NCI-H1930 (cell line): Measurements from ENCODE around the gene ZAR1L.
A peak's percentile ranks its signal among the peaks of the same experiment; 100 is the strongest.
"Not testable (repeated sequence)": the region's sequence is repeated elsewhere in the genome, so short reads cannot be mapped to it uniquely, and the experiment has no call there.

ENCODE experiments used
- DNase-seq, 2 experiments: peaks; one replicate each; lab custom pipeline; 2025; lab: John Stamatoyannopoulos, UW

The ZAR1L gene, protein sequence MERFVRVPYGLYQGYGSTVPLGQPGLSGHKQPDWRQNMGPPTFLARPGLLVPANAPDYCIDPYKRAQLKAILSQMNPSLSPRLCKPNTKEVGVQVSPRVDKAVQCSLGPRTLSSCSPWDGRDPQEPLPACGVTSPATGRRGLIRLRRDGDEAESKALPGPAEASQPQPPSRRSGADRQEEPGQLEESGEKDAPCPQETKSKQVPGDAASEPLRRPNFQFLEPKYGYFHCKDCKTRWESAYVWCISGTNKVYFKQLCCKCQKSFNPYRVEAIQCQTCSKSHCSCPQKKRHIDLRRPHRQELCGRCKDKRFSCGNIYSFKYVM

DNA sequence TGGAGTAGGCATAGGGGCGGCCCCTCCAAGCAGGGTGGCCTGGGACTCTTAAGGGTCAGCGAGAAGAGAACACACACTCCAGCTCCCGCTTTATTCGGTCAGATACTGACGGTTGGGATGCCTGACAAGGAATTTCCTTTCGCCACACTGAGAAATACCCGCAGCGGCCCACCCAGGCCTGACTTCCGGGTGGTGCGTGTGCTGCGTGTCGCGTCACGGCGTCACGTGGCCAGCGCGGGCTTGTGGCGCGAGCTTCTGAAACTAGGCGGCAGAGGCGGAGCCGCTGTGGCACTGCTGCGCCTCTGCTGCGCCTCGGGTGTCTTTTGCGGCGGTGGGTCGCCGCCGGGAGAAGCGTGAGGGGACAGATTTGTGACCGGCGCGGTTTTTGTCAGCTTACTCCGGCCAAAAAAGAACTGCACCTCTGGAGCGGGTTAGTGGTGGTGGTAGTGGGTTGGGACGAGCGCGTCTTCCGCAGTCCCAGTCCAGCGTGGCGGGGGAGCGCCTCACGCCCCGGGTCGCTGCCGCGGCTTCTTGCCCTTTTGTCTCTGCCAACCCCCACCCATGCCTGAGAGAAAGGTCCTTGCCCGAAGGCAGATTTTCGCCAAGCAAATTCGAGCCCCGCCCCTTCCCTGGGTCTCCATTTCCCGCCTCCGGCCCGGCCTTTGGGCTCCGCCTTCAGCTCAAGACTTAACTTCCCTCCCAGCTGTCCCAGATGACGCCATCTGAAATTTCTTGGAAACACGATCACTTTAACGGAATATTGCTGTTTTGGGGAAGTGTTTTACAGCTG is at the start of gene ZAR1L, which contains the start of gene BRCA2:
Gene ZAR1L, minus strand, starts transcription at position 126 of the 790 bp plus-strand sequence. CDS start 3,438 bp downstream, outside the sequence.
Gene BRCA2, plus strand, starts transcription at position 271 of the 790 bp plus-strand sequence. CDS start 953 bp downstream, outside the sequence.
- DNase-seq, result peak; percentile 88 to 93

DNA sequence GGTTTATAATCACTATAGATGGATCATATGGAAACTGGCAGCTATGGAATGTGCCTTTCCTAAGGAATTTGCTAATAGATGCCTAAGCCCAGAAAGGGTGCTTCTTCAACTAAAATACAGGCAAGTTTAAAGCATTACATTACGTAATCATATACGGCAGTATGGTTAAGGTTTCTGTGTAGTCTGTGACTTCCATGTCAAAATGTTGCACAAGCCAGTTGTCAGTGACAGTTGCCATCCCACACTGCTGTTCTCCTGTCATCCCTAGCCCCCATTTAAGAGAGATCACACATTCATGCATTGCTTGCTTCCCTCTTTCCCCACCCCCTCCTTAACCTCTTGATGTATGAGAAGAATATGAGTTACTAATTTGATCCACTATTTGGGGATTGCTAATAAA is 47.4 kb upstream of the ZAR1L start:
- no peak for DNase-seq

DNA sequence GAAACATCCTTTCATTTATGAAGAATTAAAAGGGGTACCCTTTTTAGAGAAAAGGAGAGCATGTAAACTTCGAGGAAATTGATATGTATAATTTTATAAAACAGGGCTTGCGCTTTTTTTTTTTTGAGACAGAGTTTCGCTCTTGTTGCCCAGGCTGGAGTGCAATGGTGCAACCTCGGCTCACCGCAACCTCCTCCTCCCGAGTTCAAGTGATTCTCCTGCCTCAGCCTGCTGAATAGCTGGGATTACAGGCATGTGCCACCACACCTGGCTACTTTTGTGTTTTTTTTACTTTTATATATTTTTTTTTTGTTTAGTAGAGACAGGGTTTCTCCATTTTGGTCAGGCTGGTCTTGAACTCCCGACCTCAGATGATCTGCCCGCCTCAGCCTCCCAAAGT is 40.8 kb upstream of the ZAR1L start:
- DNase-seq, result not testable (repeated sequence)

DNA sequence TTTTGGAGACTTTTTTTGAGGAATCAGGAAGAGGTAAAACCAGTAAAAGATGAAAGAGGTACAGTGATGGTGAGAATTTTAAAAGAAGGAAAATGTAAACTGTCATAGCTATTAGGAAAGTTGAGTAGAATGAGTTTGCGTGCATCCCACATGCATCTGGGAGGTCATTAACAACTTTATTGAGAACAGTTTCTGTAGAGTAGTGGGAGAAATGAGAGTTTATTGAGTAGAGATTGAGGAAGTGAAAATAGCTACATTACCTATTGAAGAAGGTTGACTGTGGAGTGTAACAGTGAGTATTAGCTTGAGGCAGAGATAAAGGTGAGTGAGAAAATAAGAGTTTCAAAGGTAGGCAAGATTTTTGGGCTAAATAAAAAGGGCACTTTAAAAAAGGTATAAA is 38.9 kb upstream of the ZAR1L start:
- DNase-seq, result no peak

DNA sequence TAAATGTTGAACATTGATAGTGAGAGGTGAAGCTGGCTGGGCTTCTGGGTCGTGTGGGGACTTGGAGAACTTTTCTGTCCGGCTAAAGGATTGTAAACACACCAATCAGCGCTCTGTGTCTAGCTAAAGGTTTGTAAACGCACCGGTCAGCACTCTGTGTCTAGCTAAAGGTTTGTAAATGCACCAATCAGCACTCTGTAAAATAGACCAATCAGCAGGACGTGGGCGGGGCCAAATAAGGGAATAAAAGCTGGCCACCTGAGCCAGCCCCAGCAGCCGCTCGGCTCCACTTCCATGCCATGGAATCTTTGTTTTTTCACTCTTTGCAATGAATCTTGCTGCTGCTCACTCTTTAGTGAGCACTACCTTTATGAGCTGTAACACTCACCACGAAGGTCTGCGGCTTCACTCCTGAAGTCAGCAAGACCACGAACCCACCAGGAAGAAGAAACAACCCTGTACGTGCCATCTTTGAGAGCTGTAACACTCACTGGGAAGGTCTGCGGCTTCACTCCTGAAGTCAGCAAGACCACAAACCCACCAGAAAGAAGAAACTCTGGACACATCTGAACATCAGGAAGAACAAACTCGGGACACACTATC is 35.8 kb upstream of the ZAR1L start:
- DNase-seq, result not testable (repeated sequence)

DNA sequence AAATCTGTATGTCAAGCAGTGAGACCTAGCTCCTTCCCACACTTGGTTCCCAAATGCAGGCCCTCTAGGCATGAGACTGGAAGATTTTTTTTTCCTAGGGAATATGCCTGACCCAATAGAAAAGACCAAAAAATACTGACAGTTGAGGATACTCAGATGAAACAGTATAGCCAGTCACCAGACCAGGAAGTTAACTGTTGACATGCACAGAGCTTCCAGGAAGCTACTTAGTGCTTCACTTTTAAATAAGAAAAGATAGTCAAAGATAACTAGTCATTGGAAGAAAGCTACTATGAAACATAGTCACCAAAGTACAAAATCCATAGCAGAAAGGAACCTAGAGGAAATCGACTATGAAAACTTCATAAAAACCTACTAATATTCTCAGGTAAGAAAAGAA is 32.5 kb upstream of the ZAR1L start:
- no peak for DNase-seq

DNA sequence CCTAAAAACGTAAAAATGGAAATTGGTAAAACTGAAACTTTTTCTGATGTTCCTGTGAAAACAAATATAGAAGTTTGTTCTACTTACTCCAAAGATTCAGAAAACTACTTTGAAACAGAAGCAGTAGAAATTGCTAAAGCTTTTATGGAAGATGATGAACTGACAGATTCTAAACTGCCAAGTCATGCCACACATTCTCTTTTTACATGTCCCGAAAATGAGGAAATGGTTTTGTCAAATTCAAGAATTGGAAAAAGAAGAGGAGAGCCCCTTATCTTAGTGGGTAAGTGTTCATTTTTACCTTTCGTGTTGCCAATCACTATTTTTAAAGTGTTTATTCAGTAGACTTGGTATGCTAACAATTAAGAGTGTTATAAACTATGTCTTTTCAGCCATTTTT is 25.8 kb upstream of the ZAR1L start:
- no peak for DNase-seq

DNA sequence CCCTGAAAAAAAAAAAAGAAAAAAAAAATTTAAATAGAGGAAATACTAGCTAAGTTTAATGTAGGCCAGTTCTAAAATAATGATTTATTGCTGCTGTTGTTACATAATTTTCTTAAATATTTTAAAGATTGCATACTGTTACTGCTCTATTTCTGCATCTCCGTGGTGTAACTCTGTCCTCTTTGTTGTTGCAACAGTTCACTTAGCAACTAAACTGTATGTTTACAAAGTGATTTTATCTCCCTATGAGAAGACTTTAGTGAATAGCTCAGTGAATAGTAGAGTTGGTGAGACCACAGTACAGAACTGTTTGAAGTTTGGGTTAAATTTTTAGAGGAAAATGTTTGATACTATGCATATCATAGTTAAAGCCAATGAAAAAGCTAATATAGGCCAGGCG is 19.5 kb upstream of the ZAR1L start:
- no peak for DNase-seq

DNA sequence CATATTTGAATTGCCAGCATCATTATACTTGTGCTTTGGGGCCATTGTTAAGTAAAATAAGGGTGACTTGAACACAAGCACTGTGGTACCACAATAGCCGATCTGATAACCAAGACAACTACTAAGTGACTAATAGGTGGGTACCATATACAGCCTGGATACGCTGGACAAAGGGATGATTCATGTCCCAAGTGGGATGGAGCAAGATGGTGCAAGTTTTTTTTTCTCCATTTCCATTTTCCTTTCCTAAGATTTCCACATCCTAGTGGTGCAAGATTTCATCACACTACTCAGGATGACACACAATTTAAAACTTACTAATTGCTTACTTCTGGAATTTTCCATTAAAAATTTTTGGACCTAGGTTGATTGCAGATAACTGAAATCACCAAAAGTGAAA is 15.3 kb upstream of the ZAR1L start:
- no peak for DNase-seq

DNA sequence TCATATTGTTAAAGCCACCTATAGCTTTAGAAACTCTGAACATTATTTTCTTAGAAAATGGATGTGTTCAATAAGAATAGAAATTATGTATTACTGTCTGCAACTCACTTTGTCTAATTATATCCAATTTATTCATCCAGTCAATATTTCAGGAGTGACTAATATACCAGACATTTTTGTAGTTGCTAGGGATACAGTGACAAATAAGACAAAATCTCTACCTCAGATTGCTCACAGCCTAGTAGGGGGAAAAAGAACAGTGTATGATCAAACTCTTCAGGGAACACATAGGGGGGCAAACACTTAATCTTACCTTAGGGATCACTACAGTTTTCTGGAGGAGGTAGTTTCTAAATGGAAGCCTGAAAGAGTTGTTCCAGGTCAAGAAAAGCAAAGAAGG is 8.7 kb upstream of the ZAR1L start:
- DNase-seq, result no peak

DNA sequence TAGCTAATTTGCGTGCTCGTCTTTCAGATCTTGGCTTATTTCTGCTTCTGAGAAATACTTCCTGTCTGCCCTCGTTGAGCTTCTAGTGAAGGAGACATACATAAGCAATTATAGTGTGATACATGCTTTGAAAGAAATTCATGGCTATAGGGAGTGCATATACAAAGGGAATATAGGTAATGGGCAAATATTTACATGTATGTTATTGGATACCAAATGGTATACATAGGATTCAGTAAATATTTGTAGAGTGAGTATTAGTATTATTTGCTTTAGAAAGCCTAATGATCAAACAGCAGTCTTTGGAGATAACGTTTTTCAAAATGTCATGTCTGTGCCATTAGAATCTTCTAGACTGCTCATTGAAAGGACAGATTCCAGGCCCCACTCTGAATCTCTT is 5.4 kb upstream of the ZAR1L start:
- peak in 1 of 2 experiments; percentile 17 for DNase-seq

DNA sequence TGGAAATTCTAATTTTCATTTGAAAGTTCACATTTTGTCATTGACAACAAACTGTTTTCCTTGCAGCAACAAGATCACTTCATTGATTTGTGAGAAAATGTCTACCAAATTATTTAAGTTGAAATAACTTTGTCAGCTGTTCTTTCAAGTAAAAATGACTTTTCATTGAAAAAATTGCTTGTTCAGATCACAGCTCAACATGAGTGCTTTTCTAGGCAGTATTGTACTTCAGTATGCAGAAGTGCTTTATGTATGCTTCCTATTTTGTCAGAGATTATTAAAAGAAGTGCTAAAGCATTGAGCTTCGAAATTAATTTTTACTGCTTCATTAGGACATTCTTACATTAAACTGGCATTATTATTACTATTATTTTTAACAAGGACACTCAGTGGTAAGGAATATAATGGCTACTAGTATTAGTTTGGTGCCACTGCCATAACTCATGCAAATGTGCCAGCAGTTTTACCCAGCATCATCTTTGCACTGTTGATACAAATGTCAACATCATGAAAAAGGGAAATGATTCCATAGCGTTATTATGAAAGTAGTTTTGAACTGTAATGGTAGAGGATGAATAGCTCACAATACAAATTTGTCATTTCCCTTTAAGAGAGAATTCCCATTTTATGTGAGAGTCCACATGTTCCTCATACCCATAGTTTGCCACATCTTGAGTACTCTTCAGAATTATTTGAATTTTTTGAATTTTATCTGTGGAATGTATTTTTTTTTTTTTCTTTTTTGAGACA is 2.7 kb upstream of the ZAR1L start:
- DNase-seq, result no peak

DNA sequence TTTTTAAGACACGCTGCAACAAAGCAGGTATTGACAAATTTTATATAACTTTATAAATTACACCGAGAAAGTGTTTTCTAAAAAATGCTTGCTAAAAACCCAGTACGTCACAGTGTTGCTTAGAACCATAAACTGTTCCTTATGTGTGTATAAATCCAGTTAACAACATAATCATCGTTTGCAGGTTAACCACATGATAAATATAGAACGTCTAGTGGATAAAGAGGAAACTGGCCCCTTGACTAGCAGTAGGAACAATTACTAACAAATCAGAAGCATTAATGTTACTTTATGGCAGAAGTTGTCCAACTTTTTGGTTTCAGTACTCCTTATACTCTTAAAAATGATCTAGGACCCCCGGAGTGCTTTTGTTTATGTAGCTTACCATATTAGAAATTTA is 1.3 kb upstream of the ZAR1L start:
- no peak for DNase-seq

DNA sequence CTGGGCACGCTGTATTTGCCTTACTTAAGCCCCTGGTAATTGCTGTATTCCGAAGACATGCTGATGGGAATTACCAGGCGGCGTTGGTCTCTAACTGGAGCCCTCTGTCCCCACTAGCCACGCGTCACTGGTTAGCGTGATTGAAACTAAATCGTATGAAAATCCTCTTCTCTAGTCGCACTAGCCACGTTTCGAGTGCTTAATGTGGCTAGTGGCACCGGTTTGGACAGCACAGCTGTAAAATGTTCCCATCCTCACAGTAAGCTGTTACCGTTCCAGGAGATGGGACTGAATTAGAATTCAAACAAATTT is 821 bp upstream of the ZAR1L start:
- no peak for DNase-seq

DNA sequence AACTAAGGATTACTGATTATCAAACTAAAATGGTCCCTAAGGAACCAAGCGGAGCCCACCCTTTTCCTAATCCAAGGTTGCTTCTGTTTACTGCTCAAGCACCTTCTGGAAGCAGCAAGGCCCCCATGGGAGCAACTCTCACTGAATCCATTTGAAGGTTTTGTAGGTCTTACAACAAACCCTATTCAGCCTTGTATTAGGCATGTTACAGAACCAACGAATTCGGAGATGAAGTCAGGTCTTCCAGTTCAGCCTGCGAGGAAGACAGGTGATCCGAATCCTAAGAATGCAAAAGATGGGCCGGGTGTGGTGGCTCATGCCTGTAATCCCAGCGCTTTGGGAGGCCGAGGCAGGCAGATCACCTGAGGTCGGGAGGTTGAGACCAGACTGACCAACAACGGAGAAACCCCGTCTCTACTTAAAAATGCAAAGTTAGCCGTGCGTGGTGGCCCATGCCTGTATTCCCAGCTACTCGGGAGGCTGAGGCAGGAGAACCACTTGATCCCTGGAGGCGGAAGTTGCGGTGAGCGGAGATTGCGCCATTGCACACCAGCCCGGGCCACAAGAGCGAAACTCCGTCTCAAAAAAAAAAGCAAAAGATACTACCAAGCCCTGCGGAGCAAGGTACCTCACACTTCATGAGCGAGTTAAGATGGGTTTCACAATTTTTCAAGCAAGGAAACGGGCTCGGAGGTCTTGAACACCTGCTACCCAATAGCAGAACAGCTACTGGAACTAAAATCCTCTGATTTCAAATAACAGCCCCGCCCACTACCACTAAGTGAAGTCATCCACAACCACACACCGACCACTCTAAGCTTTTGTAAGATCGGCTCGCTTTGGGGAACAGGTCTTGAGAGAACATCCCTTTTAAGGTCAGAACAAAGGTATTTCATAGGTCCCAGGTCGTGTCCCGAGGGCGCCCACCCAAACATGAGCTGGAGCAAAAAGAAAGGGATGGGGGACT is 609 bp downstream of the ZAR1L start:
- peak; percentile 57 to 61 for DNase-seq

DNA sequence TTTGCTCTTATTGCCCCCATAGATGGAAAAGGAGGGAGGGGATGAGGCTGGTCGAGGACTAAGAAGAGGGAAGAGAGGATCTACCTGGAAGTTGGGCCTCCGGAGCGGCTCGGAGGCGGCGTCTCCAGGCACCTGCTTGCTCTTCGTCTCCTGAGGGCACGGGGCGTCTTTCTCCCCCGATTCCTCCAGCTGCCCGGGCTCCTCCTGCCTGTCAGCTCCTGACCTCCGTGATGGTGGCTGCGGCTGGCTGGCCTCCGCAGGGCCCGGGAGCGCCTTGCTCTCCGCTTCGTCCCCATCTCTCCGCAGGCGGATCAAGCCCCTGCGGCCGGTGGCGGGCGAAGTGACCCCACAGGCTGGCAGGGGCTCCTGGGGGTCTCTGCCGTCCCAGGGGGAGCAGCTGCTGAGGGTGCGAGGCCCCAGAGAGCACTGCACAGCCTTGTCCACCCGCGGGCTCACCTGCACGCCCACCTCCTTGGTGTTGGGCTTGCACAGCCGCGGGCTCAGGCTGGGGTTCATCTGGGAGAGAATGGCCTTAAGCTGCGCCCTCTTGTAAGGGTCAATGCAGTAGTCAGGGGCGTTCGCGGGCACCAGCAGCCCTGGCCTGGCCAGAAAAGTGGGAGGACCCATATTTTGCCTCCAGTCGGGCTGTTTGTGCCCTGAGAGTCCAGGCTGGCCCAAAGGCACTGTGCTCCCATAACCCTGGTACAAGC is 3.8 kb downstream of the ZAR1L start:
- DNase-seq, result no peak

DNA sequence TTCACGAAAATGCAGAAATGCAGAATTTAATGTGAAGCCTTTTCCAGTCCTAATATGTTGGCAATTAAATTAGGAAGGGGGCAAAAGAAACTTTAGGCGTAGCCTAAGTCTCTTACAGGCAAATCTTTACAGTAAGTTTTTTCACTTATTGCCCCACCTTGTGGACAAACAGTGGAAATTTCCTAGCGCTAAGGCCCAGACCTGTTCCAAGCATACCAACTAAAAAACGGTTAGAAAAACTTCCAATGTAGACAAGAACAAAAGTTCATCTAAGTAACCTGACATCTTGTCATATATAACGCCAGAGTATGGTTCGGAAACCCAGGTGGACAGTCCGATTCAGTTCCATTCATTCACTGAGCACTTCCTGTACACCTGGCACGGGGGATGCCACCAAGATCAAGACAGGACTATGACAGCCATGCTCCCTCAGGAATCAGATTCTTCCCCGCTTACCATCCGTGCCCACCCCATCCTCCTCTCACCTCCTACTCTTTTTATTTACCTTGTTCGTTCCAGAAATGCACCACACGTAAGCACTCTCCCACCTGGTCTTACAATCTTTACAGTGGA is 4.9 kb downstream of the ZAR1L start:
- peak in 1 of 2 experiments; percentile 17 for DNase-seq

DNA sequence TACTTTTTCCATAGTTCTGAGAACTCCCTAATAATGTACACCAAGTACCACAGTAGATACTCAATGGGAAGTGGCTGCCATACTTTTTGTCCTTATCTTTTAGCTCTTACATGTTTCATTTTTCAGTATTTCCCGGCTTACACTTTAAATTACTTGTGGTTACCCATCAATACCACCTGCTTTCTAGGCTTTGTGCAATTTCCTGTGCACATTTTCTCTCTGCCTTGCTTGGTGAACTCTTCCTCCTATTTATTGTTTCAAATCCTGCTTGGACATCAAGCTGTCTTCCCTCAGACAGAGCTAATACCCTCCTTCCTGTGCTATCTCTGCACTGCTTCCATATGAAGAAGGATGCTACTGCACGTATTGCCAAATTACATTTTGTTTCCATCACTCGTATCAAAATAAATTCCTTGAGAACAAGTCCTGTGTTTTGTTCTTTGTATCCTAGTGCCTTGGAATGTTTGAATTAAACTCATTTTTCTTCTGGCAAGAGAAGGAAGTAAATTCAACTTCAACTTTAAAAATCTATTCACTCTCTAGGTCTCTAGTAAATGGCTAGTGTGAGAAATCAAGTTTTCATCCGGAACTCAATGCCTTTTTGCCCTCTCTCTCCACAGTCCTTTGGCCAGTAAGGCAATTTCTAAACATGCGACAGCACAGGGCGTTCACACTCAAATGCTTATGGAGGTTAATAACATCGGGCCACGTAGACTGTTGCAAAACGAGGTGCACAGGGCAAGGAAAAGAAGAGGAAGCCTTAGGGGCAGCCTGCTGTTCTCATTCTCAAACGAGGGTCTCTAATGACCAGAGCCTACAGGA is 5.6 kb downstream of the ZAR1L start:
- DNase-seq, result no peak

DNA sequence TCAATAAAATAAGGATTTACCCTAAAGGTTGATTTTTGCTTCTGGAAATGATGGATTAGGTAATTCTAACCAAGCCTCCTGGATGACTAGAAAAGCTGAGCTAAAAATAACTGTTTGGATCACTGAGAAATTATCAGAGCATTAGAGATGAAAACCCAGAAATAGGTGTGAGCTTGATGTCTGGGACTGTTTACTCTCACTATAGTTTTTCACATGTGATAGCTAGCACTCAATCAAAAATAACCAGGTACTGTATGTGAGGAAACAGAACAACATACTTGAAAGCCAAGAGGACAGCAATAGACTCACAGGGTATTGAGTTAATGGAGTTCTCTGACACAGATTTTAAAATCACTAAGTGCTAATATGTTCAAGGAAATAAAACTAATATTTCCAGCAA is 9.5 kb downstream of the ZAR1L start:
- DNase-seq, result no peak
